ENCODE data around the gene SCAANT1.
A peak's percentile ranks its signal among the peaks of the same experiment; 100 is the strongest.

SCAANT1 gene

DNA sequence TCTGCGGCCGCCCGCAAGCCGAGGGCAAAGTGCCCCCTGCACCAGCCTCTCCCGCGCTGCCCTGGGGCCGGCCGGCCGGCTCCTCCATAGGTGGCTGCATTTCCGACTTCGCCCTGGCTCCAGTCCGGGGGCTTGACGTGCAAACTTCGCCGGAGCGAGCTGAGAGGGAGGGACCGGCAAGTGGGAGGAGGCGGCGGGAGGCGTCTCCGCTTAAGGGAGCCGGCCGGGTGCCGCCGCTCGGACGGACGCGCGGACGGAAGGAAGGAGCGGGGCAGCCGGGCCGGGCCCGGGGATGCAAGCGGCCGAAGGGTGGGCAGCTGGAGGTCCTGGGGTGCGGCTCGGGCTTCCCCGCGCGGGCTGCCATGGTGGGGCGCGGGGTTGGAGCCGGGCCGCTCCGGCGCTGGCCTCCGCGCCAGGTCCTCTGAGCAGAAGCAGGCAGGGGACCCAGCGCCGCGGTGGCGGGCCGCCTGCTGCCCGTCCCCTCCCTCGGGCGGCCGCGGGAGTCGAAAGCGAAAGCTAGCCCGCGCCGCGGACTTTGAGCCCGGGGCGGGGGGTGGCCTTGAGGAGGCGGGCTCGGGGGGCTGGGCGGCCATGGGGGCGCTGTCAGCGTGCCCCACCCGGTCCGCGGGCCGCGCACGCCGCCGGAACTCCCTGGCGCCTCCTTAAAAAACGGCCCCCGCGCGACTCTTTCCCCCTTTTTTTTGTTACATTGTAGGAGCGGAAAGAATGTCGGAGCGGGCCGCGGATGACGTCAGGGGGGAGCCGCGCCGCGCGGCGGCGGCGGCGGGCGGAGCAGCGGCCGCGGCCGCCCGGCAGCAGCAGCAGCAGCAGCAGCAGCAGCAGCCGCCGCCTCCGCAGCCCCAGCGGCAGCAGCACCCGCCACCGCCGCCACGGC lies at the start of gene SCAANT1:
Gene SCAANT1 (minus strand): TSS at position 511 of the 895 bp plus-strand sequence.
- no peak for DNase-seq

DNA sequence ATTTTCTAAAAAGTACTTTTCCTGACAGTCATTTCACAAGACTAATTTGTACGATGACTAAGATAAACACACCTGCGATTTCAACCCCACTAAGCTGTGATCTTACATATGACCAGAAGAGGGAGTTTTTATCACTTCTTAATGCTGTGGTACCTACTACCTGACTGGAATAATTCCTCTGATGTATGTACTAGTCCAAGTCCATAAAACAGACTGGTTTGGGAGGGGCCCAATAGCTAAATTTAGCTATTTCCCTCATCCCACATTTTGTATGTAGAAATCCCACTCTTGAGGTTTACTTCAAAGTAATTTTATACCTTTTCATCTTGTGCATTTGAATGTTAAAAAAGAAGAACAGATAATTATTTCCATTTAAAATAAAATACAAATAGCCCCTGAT lies 49.7 kb upstream of the SCAANT1 start:
- DNase-seq: peak; percentile 22

DNA sequence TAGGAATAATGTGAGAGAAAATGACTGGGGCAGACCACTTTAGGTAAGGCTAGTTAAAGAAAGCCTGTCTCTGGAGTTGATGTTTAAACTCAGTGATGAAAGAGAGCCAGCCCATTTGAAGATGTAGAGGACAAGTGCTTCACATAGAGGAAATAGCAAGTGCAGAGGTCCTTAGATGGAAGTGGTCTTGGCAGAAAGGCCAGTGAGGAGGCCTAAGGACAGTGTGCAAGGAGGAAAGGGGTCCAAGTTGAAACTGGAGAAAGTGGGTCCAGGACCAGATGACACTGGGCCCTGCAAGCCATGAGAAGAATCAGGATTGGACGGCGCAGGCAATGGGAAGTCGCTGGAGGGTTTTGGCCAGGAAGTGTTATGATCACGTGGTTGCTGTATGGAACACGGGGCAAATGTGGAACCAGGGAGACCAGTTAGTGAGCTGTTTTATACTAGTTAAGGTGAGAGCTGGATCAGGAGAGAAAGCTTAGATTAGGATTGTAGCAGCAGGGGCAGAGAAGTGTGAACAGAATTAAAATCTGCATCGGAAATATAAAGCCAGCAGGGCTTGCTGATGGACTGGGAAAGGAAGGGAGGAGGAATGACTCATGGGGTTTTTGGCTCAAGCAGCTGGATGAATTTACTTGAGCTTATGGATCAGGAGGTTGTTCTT lies 48.0 kb upstream of the SCAANT1 start:
- DNase-seq: no peak

DNA sequence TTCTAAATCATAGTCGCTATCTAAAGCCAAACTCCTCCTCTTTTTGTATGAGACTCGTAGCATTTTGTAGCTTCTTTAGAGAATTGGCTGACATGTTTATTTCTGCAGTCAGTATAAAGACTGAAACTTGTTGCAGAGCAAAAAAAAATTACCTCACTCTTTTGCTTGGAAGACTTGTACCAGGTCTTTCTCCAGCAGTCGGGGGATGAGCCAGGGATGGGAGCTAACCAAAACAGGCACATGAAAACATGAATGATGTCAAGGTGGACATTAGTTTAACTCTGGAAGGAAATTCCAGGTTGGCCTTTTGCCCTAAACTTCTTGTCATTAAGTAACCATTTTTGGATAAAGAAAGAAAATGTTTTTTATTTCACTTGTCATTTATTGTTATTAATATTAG lies 47.0 kb upstream of the SCAANT1 start:
- DNase-seq: no peak

DNA sequence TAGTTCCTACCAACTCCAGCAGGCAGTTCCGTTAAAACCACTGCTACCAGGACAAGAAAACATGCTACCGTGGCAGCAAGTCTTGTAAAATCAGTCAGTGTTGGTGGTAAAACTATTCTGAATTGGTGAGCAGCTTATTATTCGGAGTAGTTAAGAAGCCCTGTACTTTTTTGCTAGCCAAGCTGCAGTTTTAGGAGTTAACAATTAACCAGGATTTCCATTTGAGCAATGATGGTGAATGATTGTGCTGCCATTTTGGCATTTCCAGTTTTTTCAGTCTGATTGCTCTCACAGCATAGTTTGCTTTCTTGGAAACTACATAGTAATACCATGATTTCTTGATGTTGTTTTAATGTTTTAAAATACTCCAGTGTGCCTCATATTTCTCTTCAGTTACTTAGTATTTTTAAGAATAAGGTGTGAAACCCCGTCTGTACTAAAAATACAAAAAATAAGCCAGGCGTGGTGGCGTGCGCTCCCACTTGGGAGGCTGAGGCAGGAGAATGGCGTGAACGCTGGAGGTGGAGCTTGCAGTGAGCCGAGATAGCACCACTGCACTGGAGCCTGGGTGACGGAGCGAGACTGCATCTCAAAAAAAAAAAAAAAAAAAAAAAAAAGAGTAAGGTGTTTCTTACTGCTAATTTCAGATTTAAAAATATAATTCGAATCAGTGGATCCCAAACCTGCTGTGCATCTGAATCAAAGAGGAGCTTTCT lies 43.8 kb upstream of the SCAANT1 start:
- no peak for DNase-seq

DNA sequence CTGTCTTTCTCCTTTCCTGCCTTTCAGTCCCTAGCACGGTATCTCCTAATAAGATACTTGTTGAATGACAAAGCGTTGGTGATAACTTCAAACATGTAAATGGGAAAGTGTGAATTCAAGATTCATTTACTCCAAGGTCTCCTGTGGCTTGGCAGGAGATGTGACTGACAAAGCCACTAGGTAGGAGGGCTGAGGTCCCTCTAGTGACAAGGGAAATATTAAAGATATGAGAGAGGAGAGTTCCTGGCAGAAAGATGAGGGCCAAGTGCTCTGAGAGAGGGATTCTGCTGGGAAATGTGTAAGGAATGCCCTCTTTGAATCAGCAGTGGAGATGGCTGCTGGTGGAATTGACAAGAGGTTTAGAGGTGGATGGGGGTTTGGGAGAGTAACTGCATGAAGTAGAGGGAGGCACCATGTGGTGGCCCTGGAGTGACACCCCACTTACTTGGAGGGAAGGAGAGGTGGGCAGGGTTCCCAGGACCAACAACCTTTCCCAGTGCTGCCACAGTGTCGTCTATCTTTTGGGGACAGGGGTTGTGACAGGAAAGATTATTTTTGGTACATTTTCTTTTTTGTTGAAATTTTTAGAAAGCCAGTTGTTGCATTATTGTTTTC lies 43.0 kb upstream of the SCAANT1 start:
- DNase-seq: no peak

DNA sequence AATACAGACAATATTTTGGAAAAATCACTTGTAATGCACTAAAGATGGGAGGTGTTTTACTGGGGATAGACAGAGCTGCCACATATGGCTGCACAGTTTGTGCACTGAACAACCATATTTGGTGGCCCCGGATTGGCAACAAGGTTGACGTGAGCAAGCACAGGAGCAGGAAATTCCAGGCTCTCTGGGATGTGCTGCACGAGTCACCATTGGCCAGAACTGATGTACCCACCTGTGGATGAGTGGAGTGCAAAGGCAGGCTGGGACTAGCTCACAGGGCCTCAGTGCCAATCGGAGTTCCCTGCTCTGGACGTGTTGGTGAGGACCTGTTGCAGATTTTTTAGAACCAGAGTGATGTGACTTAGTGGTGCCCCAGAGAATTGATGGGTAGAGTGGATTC lies 42.0 kb upstream of the SCAANT1 start:
- no peak for DNase-seq

DNA sequence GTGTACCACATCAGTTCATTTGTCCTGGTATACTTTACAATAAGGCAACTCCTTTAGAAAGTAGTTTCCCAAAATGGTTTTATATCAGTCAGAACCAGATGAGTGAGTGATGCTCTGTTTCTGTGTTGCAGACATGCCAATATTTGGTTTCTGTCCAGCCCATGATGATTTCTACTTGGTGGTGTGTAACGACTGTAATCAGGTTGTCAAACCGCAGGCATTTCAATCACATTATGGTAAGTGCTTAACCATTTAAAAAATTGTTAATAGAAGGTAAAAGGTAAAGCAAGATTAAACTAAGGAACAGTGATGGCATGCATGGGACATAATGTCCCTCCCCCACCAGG lies 40.0 kb upstream of the SCAANT1 start:
- DNase-seq: no peak

DNA sequence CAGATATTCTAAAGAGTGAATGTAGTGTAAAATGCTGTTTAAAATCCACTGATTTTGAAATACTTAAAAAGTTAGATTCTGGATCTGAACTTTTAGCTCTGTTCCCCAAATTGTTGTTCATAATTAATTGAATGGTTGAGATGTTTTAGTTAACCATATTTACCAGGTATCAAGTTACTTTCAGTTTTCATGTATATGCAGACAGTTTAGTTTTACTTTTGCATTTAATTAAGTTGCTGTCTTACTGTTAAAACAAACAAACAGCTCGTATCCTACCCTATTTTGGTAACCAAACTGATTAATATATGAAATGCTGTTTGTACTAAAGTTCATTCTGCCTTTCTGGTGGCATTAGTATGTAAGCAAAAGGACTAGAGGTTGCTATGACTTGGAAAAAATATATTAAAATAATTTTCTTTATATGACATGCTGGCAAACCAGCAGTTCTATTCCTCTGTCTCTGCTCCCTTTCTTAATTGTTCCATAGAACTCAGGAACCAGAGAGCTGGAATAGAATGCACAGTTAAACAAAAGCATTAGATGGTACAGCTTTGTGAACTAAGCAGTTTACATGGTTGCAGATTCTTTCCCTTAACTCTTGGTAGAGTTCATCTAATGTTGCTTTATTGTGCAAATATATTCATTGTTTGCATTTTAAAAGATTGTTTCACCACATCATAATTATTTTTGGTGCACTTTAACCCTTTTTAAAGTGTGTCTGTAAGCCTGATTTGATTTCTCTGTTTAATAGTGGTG lies 39.5 kb upstream of the SCAANT1 start:
- DNase-seq: no peak

DNA sequence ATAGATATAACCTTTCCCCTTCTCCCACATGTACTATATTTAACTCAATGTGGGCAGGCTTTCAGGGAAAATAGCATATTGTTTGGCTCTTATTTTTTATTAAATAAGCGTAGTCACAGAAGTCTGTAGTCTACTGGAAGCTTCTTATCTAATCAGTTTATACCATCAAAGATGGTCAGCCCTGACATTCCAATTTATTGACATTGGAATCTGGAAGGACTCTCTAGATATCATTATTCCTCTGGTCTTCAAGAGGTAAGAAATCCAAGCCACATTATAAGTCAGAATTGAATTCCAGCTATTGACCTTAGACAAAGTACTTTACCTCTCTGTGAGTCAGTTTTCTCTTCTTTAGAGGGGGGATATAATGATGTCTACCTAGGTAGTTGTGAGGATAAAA lies 38.5 kb upstream of the SCAANT1 start:
- no peak for DNase-seq

DNA sequence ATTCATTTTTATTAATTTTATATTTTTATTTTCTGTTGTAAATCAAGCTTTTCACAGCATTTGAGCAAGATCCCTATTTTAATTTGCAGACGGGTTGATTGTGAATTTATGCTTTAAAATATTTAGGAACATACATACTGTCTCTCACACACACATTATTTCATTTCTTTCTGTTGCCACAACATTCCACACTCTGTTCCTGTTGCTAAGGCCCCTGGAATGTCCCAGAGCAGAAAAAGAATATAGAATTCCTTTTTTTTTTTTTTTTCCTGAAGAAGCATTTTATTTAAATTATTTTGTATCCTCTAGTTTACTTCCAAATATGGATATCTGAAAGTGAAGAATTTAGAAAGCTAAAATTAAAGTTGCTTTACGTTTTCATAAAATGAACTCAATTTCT lies 36.8 kb upstream of the SCAANT1 start:
- DNase-seq: no peak

DNA sequence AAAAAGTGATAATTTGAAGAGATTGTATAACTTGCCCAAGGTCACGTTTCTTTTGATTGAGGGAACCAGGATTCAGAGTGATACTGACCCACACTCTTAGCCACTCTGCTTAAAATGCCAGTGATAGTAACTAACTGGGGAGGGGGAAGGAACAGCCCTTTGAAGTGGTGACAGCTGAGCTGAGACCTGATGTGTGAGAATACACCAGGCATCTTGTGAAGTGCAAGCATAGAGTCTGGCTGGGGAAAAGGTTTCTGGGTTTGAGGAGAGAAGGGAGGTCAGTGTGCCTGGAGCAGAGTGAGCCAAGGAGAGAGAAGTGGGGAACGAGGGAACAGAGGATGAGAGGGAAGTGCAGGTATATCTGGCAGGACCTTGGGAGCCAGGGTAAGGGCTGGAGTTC lies 35.4 kb upstream of the SCAANT1 start:
- no peak for DNase-seq

DNA sequence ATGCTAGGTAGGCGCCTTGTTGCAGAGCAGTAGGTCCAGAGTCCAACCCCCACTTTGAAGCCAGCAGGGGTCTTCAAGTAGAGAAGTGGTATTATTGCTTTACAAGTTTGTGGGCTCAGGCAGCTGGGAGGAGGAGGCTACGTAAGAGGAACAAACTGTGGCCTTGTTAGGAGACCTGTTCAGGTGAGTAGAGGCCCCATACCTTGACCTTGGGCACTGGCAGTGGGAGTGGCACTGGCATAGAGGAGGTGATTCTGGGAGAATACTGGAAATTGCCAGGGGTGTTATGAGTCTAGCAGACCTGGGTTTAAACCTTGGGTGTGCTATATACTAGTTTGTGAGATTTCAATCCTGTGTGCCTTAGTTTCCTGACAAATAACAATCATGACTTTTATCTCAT lies 34.6 kb upstream of the SCAANT1 start:
- DNase-seq: no peak

DNA sequence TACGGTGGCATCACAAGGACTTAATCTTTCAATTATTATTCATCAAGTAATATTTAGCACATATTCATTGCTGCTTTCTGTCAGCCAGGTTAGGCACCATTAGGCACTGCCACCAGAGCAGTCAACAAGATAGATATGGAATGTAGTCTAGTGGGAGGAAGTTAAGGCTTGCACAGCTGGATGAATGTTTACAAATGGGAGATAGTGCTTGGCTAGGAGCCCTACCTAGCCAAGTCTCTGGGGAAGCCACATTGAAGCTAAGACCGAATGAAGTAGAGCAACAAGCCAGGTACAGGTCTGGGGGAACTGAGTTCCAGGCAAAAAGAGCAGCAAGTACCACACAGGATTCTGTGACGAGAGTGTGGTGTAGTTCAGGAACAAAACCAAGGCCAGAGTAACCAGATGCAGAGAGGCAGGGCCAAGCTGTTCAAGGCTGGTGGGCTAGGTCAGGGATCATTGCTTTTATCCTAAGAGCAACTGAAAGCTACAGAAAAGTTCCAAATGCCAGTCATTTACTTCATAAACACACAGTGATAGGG lies 33.4 kb upstream of the SCAANT1 start:
- DNase-seq: no peak

DNA sequence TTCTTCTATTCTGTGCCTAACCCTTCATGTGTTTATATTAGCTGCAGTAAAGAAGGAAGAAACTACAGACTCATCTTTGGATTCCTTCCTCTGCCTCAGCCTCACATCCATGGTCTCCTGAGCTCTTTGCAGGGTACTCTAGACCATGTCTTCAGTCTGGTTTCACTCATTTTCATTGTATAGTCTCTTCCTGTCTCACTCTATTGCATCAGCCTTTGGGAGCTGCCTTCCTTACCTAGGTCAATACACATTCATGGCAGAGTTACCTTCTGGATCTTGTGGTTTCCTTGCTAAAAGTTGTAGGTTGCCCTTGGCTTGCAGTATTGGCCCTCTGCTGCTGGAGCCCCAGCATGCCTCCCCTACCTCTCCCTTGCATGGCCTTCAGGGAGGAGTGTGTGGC lies 31.5 kb upstream of the SCAANT1 start:
- DNase-seq: no peak

DNA sequence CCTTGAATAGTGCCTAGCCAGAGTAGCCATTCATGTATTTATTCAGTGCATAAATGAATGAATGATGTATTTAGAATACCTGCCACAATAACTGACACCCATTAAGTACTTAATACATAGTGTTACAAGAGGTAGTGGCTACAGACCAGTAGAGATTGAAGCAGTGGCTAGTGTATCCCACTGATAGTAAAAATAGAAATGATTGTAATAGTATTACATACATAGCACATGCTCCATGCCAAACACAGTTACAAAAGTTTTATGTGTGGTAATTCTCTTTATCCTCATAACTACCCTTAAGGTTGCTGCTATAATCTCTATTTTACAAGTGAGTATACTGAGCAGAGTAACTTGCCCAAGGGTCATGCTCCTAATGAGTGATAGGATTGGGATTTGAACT lies 30.3 kb upstream of the SCAANT1 start:
- DNase-seq: no peak

DNA sequence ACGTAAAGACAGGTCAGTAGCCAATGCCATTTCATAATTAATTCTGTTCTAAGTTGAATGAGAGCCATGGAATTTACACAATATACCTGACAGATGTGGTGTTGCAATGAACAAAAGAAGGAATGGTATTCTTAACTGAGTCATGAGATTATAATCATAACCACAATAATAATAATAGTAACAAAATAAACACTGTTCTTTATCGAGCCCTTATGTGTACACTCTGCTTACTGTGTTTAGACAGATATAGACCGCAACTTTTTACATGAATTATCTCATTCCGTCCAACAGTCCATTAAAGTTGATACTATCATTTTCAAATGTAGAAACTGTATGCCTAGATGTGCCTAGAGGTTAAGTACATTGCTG lies 28.2 kb upstream of the SCAANT1 start:
- no peak for DNase-seq

DNA sequence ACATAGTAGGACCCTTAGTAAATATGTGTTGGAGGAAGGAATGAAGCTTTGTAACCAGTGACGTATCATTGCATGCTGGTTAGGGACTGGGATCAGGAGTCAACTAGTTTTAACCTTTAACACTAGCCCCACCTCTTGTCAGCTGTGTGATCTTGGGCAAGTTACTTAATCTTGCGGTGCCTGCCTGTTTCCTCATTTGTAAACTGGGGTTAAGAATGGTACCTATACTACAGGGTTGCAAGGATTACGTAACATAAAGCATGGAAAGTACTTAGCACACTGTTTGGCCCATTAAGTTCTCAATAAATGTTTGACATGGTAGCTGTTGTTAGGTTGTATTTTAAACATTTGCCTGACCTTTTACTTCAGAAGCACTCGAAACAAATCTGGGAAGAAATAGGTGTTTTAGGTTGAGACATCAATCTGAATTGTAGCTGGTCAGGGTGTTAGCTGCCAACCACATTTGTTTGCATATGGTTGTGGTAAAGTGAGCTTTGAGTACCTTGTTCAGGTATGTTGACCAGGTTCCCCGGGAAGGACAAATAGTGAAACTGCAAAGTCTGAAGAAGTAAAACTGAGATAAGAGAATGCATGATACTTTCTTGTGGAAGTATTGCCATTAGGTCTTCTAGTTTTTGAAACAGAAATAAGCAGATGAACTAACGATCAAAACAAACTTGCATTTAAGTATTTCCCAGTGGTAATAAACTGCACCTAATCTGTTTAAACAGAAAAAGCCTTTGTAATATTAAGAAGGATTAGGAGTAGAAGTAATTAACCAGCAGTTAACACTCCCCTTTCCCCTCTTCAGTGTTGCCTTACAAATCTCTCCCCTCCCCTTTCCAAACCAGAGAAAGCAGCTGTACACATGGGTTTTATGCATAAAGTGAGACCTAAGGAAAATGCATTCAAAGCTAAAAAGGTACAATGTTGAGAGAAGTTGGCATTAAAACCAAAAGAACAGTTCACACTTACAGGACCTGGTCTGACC lies 25.8 kb upstream of the SCAANT1 start:
- DNase-seq: no peak

DNA sequence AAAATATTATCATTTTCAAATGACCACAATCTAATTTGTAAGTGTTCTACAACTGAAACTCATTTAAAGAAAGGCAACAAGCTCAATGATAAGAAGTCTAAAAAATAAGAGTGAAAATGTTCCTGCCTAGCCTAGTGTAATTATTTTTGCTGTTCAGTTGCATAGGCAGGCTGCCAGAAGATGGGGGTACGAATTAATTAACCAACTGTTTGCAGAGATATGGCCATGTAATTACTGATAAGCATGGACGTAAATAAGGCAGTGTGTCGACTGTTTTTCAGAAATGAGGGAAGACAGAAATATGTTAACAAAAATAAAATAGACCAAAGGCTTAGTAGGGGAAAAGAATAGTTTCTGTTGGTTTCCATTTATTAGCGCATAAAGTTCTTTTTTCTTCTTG lies 24.7 kb upstream of the SCAANT1 start:
- no peak for DNase-seq

DNA sequence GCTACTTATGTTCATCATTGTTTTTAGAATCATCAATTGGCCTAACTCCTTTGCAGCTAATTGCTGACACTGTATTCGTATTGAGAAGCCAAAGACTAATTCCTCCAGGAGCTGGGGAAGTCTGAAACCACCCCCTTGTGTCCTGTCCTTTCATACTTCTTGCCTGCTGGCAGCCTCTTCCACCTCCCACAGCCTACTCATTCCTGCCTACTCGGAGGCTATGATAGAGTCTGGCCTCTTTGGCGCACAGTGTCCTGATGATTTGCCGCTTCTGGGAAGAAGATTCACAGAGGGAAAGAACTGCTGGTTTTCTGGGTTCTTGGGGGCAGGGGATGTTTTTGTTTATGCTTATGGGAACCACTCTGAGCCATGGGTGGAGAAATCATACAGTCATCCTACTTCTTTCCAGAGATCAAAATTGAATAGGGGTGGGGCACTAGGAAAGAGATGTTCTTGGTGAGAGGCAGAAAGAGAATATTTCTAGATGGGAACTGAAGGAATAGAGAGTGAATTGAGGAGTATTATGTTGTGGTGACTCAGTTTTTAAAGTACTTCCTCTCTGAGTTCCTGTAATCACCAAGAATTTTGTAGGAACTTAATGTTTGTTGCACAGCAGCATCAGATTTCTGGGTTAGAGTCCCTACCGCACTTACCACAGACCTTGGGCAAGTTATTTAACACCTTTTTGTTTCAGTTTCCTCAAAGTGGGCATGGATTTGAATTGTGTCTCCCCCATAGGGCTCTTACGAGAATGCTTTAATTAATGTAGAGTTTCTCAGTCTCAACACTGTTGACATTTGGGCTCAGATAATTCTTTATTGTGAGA lies 22.1 kb upstream of the SCAANT1 start:
- no peak for DNase-seq
